SK-N-SH (cell line): ENCODE measurements around the gene SLC6A3.

Experiments
- CTCF ChIP-seq: fragments of 200-600 bp; sonication (generic); IDR thresholded peaks from 2 replicates; pipeline ENCODE4 v1.6.1; 2017; ENCODE audit warnings: antibody characterized with exemption, mild to moderate bottlenecking, moderate library complexity
- MAX ChIP-seq: IDR thresholded peaks from 2 replicates; pipeline ENCODE4 v1.4.0; 2012; ENCODE audit warnings: low read depth
- TCF12 ChIP-seq: IDR thresholded peaks from 2 replicates; pipeline ENCODE4 v1.4.0; 2012

GRCh38 chr5:1414311-1415058 is 30.8 kb downstream of the SLC6A3 start:
- TF ChIP-seq MAX (no peak), CTCF (no peak), TCF12 (no peak)
